Right lobe of liver (tissue), 6 donors: ENCODE measurements around the gene ACSF3. TPM values are rescaled to one million over a fixed set of nuclear protein-coding genes. Genes with fewer than 3 reads are reported as not detected.
A peak's percentile ranks its signal among the peaks of the same experiment; 100 is the strongest.

Experiments used
- ATAC-seq, 4 donors: fragments of 200-7000 bp; cut with Tn5 transposase; one replicate each; pipeline ENCODE4 v1.9.1; 2020; ENCODE audit warnings: mild to moderate bottlenecking in 4 of 4, moderate library complexity in 4 of 4
- DNase-seq, 3 donors: peaks; one replicate each; pipeline ENCODE4 v3.0.0-alpha.2; 2020
- H3K27ac ChIP-seq, 3 donors: fragments of 200-600 bp; one replicate each; pipeline ENCODE4 v1.8.0; 2022
- H3K27me3 ChIP-seq, 2 donors: fragments of 200-600 bp; one replicate each; pipeline ENCODE4 v1.8.0; 2022
- H3K36me3 ChIP-seq, 4 donors: fragments of 200-600 bp; sonication (generic) in 1 of 4; one replicate each; pipeline versions ENCODE4 v1.5.1 to v1.8.0; 2017 to 2022; ENCODE audit warnings: control low read depth in 1 of 4
- H3K4me1 ChIP-seq, 4 donors: fragments of 200-600 bp; sonication (generic) in 1 of 4; one replicate each; pipeline versions ENCODE4 v1.5.1 to v1.8.0; 2017 to 2022; ENCODE audit warnings: control low read depth in 1 of 4
- H3K4me3 ChIP-seq, 3 donors: fragments of 200-600 bp; one replicate each; pipeline ENCODE4 v1.8.0; 2022
- H3K9me3 ChIP-seq, 4 donors: fragments of 200-600 bp; sonication (generic) in 1 of 4; one replicate each; pipeline versions ENCODE4 v1.5.1 to v1.8.0; 2017 to 2022; ENCODE audit warnings: control low read depth in 1 of 4
- POLR2A ChIP-seq: fragments of 450-650 bp; IDR thresholded peaks from one replicate; pipeline ENCODE4 v1.6.1; 2017; ENCODE audit warnings: antibody characterized with exemption, mild to moderate bottlenecking
- WGBS: methylation state at CpG from one replicate; pipeline ENCODE4 v1.1.6; 2018; ENCODE audit warnings: low coverage, low lambda C conversion rate; ENCODE audit not compliant: insufficient coverage; ENCODE audit errors: missing lambda C conversion rate; 5-methylcytosine and 5-hydroxymethylcytosine counted together
- intact Hi-C, 2 donors: fragments of 100-400 bp; cut with DNase I; formaldehyde crosslinking; loops; one replicate each; pipeline versions ENCODE4 v1.11.2 to v1.14.1; 2022
- total RNA-seq, 6 experiments: library from RNA; depleted of rRNA in 2 of 6; stranded (reverse); fragments of >200 nt in 2 of 6; fragmentation: NEBNext Ultra II Directional in 3 of 6; extraction: Animal tissue kit (Norgen Biotek cat#: 25700) in 3 of 6; gene quantifications; one replicate each; pipeline versions ENCODE4 v1.1.0 to v1.2.4, GENCODE V29; 2016 to 2023
- TF ChIP-seq, protein P1 (sequence below), 4 donors: fragments of 200-600 bp in 3 of 4; fragments of 450-650 bp in 1 of 4; IDR thresholded peaks; one replicate each; pipeline versions ENCODE4 v1.5.1 to v1.8.0; 2016 to 2022; ENCODE audit warnings: antibody characterized with exemption in 4 of 4, mild to moderate bottlenecking in 2 of 4
- donor health status: DM: no; HTN: yes; CAD: no.
- donor health status: DM: no; HTN: no; CAD: no.
- donor health status: DM: no; HTN: no; CAD: no.
- donor health status: DM: no; HTN: yes; CAD: no.
- donor health status: DM: no; HTN: yes; CAD: no.

Gene ACSF3
- total RNA-seq, 6 experiments from 2014 or later: 20.2 to 33.6 (median 29.4) TPM

DNA sequence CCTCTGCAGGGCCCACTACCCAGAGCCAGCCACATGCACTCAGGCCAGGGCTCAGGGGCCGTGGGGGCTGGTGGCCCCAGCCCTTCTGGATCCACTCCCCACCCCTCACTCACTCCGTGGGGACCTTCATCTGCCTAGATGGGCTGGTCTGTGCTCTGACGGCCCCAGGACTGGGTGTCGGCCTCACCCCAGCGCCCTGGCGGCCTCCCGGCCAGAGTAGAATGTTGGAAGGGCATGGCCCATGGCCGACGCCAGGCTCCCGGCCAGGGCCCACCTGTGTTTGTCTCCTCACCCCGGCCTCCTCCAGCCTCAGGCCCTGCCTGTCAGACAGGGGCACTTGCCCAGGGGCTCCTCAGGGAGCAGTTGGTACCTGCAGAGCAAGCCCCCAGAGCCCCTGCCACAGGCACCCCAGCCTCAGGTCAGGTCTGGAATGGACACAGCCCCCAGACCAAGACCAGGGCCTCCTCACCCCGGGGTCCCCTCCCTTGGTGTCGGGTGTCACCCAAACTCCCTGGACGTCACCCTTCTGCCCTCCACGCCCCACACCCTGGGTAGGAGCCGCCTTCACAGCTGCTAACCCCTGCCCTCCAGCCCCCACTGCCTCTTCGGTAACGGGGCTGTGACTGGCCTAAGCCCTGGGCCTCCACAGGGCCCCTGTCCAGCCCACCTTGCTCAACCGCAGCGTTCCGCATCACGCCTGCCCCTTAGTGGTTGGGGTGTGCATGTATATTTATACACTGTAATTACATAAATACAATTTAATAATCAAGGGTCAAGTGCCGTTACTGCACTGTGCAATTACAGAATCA is 74.9 kb downstream of the ACSF3 start:
- Histone ChIP-seq H3K4me3 (no peak overlapping the region), H3K9me3 (no peaks in the 10 kb centered on the region), H3K4me1 (peaks cover 0 to 8% (median 0%) of the 10 kb centered on the region in 4 donors), H3K27me3 (peaks cover 0 to 9% of the 10 kb centered on the region in 2 donors), H3K36me3 (no peaks in the 10 kb centered on the region), H3K27ac (no peak overlapping the region)
- peak in 1 of 3 donors; percentile 49 for DNase-seq
- intact Hi-C loops: loop anchor here in 1 of 2 donors (5.0 to 10.0 kb wide), 3 partner anchors 154 to 354 kb away; partner anchors contain the start of gene APRT
- no peak for ATAC-seq
- TF ChIP-seq, protein P1, sequence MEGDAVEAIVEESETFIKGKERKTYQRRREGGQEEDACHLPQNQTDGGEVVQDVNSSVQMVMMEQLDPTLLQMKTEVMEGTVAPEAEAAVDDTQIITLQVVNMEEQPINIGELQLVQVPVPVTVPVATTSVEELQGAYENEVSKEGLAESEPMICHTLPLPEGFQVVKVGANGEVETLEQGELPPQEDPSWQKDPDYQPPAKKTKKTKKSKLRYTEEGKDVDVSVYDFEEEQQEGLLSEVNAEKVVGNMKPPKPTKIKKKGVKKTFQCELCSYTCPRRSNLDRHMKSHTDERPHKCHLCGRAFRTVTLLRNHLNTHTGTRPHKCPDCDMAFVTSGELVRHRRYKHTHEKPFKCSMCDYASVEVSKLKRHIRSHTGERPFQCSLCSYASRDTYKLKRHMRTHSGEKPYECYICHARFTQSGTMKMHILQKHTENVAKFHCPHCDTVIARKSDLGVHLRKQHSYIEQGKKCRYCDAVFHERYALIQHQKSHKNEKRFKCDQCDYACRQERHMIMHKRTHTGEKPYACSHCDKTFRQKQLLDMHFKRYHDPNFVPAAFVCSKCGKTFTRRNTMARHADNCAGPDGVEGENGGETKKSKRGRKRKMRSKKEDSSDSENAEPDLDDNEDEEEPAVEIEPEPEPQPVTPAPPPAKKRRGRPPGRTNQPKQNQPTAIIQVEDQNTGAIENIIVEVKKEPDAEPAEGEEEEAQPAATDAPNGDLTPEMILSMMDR (IDR thresholded peaks at IDR 0.05): no peak
- no peak for TF ChIP-seq POLR2A
- WGBS: 24% methylated on average over 4 of the region's 23 CpGs

DNA sequence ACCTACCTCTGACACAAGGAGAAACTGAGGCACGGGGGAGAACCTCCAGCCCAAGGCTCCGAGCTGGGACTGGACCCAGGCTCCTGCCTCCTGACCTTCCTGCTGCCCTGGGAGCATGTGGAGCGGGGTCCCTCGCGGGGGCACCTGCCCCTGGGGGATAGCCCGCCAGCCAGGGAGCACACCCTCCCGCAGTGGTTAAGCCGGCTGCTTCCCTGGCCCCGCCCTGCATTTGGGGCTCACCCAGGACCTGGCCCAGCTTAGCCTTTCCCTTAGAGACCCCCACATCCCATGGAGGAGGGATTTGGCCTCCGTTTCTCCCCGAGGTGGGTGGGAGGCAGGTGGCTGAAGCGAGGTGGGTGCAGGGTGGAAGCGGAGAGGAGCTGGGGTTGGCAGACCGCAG is 76.1 kb downstream of the ACSF3 start:
- ATAC-seq (no peak), DNase-seq (no peak)
- Histone ChIP-seq H3K4me1 (peaks cover 0 to 8% (median 0%) of the 10 kb centered on the region in 4 donors), H3K27ac (no peak overlapping the region), H3K9me3 (no peaks in the 10 kb centered on the region), H3K27me3 (peaks cover 0 to 9% of the 10 kb centered on the region in 2 donors), H3K36me3 (no peaks in the 10 kb centered on the region), H3K4me3 (no peak overlapping the region)
- TF ChIP-seq, protein P1 (IDR thresholded peaks at IDR 0.05): no peak
- TF ChIP-seq POLR2A: no peak
- WGBS: 10% methylated on average over 2 of the region's 14 CpGs
- intact Hi-C loops: loop anchor here in 1 of 2 donors (5.0 to 10.0 kb wide), 3 partner anchors 155 to 355 kb away; partner anchors contain the start of gene APRT

DNA sequence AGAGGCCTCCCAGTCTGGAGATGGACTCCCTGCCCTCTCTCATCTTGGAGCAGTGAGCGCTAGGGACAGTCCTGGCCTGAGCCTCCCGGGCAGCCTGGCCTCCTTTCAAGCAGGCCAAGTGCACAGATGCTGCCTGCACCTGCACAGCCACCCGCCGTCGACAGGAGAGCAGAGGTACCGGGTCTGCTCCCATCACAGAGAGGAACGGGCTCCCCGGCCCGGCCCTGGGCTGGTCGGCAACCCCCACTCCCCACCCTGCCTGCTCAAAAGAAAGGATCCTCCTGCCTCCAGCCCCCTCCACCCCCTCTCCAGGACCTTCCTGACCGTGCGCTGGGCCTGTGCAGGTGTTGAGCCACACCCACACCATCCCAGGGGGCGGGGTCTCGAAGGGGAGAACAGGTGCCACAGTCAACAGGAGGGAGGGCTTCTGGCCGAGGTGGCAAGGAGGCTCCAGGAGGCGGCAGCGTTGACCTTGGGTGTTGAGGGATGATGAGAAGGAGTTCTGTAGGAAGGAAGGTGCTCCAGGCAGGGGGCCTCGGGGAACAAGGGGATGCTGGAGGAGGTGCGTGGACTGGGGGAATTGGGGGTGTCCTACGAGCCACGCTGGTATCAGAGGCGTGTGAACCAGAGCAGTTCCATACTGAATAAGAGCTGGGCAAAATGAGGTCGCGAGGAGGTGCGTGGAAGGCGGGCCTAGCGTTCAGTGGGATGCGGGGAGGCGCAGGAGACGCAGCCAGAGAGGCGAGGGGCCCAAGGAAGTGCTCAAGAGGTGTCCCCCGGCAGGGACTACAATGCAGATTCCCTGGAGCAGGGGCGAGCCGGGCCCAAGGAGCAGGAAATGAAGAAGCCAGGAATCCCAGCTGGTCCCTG is 76.9 kb downstream of the ACSF3 start:
- TF ChIP-seq, protein P1 (IDR thresholded peaks at IDR 0.05): no peak
- no peak for TF ChIP-seq POLR2A
- Histone ChIP-seq H3K36me3 (no peaks in the 10 kb centered on the region), H3K27me3 (peaks cover 0 to 9% of the 10 kb centered on the region in 2 donors), H3K27ac (no peak overlapping the region), H3K9me3 (no peaks in the 10 kb centered on the region), H3K4me3 (no peak overlapping the region), H3K4me1 (peaks cover 0 to 8% (median 0%) of the 10 kb centered on the region in 4 donors)
- WGBS: 6% methylated on average over 12 of the region's 34 CpGs
- peak in 1 of 3 donors; percentile 58 for DNase-seq
- intact Hi-C loops: no loop called here
- ATAC-seq: no peak

DNA sequence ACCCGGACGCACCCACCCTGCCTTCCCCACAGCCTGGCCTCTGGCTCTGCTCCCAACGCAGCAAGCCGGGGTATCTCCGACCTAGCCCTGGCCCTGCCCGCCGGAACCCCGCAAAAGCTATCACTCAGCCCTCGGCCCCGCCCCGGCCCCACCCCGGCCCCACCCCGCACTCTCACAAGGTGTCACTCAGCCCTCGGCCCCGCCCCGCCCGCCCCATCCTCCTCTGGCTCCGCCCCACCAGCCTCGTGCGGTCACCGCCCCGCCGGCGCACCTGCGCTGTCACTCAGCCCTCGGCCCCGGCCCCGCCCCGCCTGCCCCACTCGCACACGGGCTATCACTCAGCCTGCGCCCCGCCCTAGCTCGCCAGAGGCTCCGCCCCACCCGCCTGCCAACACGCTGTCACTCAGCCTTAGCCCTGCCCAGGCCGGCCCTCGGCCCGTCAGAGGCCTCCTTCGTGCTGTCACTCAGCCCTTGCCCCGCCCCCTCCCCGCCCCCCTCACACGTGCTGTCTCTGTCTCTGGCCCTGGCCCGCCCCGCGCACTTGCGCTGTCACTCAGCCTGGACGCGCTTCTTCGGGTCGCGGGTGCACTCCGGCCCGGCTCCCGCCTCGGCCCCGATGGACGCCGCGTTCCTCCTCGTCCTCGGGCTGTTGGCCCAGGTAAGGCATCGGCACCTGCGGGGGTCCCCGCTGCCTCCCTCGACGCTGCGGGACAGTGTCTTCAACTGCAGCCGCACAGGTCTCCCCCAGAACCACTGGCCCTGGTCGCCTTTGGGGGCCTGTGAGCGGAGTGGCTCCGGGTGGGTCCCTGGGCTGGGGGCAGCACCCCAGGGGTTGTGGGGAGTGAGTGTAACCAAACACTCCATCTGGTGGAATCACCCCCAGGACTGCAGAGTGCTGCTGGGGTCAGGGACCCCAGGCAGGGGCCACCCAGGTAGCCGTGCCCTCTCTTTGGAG is 77.8 kb downstream of the ACSF3 start, which contains the start of gene CDH15:
Gene CDH15 (plus strand): TSS at position 533 of the 955 bp plus-strand sequence. CDS start 84 bp downstream, at position 617.
- Histone ChIP-seq H3K4me3 (no peak within 1 kb of the TSS), H3K27ac (no peak within 1 kb of the TSS), H3K36me3 (no peaks in the 10 kb centered on the region), H3K9me3 (no peaks in the 10 kb centered on the region), H3K27me3 (peaks cover 0 to 9% of the 10 kb centered on the region in 2 donors), H3K4me1 (peaks cover 0 to 8% (median 0%) of the 10 kb centered on the region in 4 donors)
- intact Hi-C loops: no loop called here
- ATAC-seq: peak; percentile 85 to 92 (median 88)
- WGBS: 4% methylated on average over 4 of the region's 74 CpGs
- TF ChIP-seq POLR2A: no peak
- TF ChIP-seq, protein P1 (IDR thresholded peaks at IDR 0.05): no peak
- peak; percentile 89 to 94 (median 91) for DNase-seq
